SU-DHL-6 (cell line): ENCODE data around the gene LRRN2.
"Not testable (repeated sequence)": the region's sequence is repeated elsewhere in the genome, so short reads cannot be mapped to it uniquely, and the experiment has no call there.

Source experiments
- H2AFZ ChIP-seq: fragments of 200-600 bp; sonication (generic); 2 replicates; pipeline ENCODE4 v1.6.1; 2014; ENCODE audit warnings: low read depth, mild to moderate bottlenecking, moderate library complexity, mixed read lengths, antibody characterized with exemption, low read length; ENCODE audit not compliant: severe bottlenecking
- H3F3A ChIP-seq: fragments of 200-600 bp; shearing (Covaris generic); 2 replicates; pipeline ENCODE4 v1.6.0; 2016; ENCODE audit warnings: antibody characterized with exemption, mild to moderate bottlenecking; ENCODE audit not compliant: insufficient read depth
- H3K27ac ChIP-seq: fragments of 200-600 bp; sonication (generic); 2 replicates; pipeline ENCODE4 v1.5.1; 2016; ENCODE audit warnings: low read depth, mild to moderate bottlenecking, low read length, moderate library complexity, mixed read lengths
- H3K27me3 ChIP-seq: fragments of 200-600 bp; sonication (generic), shearing (Covaris generic); 2 replicates; pipeline ENCODE4 v1.6.0; 2014; ENCODE audit warnings: mild to moderate bottlenecking, low read length
- H3K36me3 ChIP-seq: fragments of 200-600 bp; sonication (generic); 2 replicates; pipeline ENCODE4 v1.6.1; 2014; ENCODE audit warnings: mild to moderate bottlenecking, low read length, mixed read lengths
- H3K4me2 ChIP-seq: fragments of 300-600, 200-600 bp; shearing (Covaris generic), sonication (generic); 2 replicates; pipeline ENCODE4 v1.6.0; 2014; ENCODE audit warnings: low read length, low read depth, mild to moderate bottlenecking; ENCODE audit not compliant: poor library complexity, severe bottlenecking
- H3K4me3 ChIP-seq: fragments of 200-600 bp; sonication (generic); 2 replicates; pipeline ENCODE4 v1.5.1; 2014; ENCODE audit warnings: antibody characterized with exemption, low read length, mild to moderate bottlenecking, mixed read lengths; ENCODE audit not compliant: insufficient read depth, poor library complexity, severe bottlenecking
- H3K79me2 ChIP-seq: fragments of 200-600 bp; sonication (generic); 2 replicates; pipeline ENCODE4 v1.6.1; 2014; ENCODE audit warnings: mild to moderate bottlenecking, low read length, moderate library complexity; ENCODE audit not compliant: insufficient read depth
- H3K9ac ChIP-seq: fragments of 200-600 bp; sonication (generic); 2 replicates; pipeline ENCODE4 v1.7.0; 2014; ENCODE audit warnings: mild to moderate bottlenecking, low read length
- H3K9me2 ChIP-seq: fragments of 200-600 bp; sonication (generic); replicated peaks from 2 replicates; pipeline ENCODE4 v1.6.1; 2014; ENCODE audit warnings: low read length; ENCODE audit not compliant: insufficient read depth
- H3K9me3 ChIP-seq: fragments of 200-600 bp; sonication (generic); 2 replicates; pipeline ENCODE4 v1.6.1; 2014; ENCODE audit warnings: low read length, mixed read lengths; ENCODE audit not compliant: insufficient read depth
- H4K20me1 ChIP-seq: fragments of 200-600 bp; sonication (generic); 2 replicates; pipeline ENCODE4 v1.6.1; 2014; ENCODE audit warnings: low read depth, mild to moderate bottlenecking, antibody characterized with exemption, low read length, moderate library complexity, mixed read lengths
- EZH2phosphoT487 ChIP-seq: fragments of 200-600 bp; sonication (generic), shearing (Covaris generic); conservative IDR thresholded peaks from 2 replicates; pipeline ENCODE4 v1.6.1; 2018; ENCODE audit warnings: mild to moderate bottlenecking, antibody characterized with exemption, low read length, moderate library complexity, mixed read lengths
- TF ChIP-seq, protein P1 (sequence below): fragments of 200-600 bp; sonication (generic); IDR thresholded peaks from one replicate; pipeline ENCODE4 v1.5.1; 2017; ENCODE audit warnings: antibody characterized with exemption, mild to moderate bottlenecking, low read length, moderate library complexity; ENCODE audit not compliant: insufficient read depth, poor library complexity, severe bottlenecking

The LRRN2 gene

DNA sequence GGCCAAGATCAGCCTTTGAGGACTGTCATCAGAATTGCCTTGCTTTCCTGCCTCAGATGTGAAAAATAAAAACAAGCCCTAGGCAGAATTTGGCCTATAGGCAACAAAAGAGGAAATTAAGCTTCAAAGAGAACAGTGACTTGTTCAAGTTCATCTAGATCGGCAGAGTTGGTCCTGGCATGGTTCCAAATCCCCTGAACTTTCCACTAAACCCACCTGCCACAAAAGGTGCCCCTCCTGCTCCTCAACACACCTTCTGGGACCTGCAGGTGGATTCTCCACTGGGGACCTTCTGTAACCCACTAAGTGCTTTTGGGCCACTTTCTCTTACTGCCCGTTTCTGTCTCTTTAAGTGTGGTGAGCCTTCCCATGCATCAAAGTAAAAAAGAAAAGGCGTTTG, 42.5 kb upstream of the LRRN2 start:
- no peak overlapping the region for H3K4me2 ChIP-seq

DNA sequence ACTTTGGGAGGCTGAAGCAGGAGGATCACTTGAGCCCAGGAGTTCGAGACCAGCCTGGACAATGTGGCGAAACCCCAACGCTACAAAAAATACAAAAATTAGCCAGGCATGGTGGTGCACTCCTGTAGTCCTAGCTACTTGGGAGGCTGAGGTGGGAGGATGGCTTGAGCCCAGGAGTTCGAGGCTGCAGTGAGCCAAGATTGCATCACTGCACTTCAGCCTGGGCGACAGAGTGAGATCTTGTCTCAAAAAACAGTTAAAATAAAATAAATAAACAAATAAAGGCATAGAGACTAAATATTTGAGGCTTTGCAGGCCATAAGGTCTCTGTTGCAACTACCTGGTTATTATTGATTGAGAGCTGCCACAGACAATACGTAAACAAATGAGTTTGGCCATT, 41.9 kb upstream of the LRRN2 start:
- not testable (repeated sequence) for H3K27ac ChIP-seq, H3K4me3 ChIP-seq, H3K27me3 ChIP-seq, H3K9ac ChIP-seq, H3F3A ChIP-seq, H4K20me1 ChIP-seq, H3K79me2 ChIP-seq, H3K4me2 ChIP-seq, H2AFZ ChIP-seq, H3K9me2 ChIP-seq, H3K9me3 ChIP-seq, H3K36me3 ChIP-seq

More for the DNA sequence above, 42.5 kb upstream of the LRRN2 start:
- Histone ChIP-seq H3K36me3 (no peaks in the 10 kb centered on the region), H3K27ac (no peak overlapping the region), H3K27me3 (no peaks in the 10 kb centered on the region), H3K9me2 (no peaks in the 10 kb centered on the region), H4K20me1 (no peaks in the 10 kb centered on the region), H3K4me3 (no peak overlapping the region), H3K9ac (no peak overlapping the region), H3K9me3 (no peaks in the 10 kb centered on the region), H3F3A (no peaks in the 10 kb centered on the region), H3K79me2 (no peaks in the 10 kb centered on the region), H2AFZ (no peak overlapping the region)
- TF ChIP-seq, protein P1, sequence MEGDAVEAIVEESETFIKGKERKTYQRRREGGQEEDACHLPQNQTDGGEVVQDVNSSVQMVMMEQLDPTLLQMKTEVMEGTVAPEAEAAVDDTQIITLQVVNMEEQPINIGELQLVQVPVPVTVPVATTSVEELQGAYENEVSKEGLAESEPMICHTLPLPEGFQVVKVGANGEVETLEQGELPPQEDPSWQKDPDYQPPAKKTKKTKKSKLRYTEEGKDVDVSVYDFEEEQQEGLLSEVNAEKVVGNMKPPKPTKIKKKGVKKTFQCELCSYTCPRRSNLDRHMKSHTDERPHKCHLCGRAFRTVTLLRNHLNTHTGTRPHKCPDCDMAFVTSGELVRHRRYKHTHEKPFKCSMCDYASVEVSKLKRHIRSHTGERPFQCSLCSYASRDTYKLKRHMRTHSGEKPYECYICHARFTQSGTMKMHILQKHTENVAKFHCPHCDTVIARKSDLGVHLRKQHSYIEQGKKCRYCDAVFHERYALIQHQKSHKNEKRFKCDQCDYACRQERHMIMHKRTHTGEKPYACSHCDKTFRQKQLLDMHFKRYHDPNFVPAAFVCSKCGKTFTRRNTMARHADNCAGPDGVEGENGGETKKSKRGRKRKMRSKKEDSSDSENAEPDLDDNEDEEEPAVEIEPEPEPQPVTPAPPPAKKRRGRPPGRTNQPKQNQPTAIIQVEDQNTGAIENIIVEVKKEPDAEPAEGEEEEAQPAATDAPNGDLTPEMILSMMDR = no peak
- TF ChIP-seq EZH2phosphoT487 = no peak

DNA sequence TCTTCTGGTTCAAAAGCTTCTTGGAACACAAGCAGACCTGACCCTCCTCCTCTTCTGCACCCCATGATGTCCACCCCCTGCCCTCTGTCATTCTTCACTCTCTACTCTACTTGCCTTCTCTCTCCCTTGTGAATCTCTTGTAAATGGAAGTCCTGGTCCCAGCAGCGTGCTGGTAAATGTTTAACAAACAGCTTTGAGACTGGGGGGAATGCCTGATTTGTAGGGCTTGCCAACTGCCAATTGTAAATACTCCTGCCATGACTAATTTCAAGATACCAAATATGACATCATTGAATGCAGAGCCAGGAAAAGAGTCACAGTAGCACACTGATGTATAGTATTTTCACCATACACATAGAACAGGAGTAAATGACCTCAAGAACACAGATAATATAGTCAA, 40.9 kb upstream of the LRRN2 start:
- Histone ChIP-seq H4K20me1 (no peaks in the 10 kb centered on the region), H3F3A (no peaks in the 10 kb centered on the region), H3K4me2 (no peak overlapping the region), H3K79me2 (no peaks in the 10 kb centered on the region), H3K27ac (no peak overlapping the region), H2AFZ (no peak overlapping the region), H3K4me3 (no peak overlapping the region), H3K27me3 (no peaks in the 10 kb centered on the region), H3K9me2 (no peaks in the 10 kb centered on the region), H3K9ac (no peak overlapping the region), H3K9me3 (no peaks in the 10 kb centered on the region), H3K36me3 (no peaks in the 10 kb centered on the region)
- no peak for TF ChIP-seq EZH2phosphoT487
- TF ChIP-seq, protein P1 = no peak

DNA sequence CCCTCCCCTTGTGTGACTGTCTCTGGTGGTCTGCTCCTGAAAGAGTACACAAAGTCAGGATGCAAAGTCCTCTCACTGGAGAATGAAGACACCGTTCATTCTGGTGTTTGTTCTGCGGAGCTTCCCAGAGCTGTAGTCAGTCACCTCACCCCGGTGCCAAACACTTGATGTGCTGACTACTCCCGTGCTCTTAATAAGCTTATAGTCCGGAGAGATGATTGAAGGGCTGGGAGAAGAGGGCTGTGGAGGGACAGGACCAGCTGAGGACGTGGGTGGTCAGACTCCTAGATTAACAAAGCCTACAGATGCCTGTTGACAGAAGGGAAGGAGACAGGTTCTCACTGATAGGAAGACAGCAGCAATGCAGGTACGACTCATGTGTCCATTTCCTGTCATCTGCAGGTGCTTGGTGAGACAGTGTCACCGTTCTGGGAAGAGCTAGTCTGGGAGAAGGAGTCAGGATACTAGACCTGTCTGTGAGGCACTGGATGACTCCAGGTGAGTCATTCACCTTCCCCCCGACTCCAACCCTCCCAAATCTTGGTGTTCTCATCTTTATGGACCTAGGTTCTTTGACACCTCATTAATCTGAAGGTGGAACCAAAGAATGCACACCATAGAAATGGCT, 40.4 kb upstream of the LRRN2 start:
- no peak overlapping the region for H3K4me2 ChIP-seq
- H3K9ac ChIP-seq = no peak overlapping the region
- TF ChIP-seq EZH2phosphoT487 = no peak
- TF ChIP-seq, protein P1 = no peak
- H3K9me2 ChIP-seq = no peaks in the 10 kb centered on the region
- H2AFZ ChIP-seq = no peak overlapping the region
- H3K27ac ChIP-seq = no peak overlapping the region
- no peaks in the 10 kb centered on the region for H3K79me2 ChIP-seq
- H3K9me3 ChIP-seq = no peaks in the 10 kb centered on the region
- no peaks in the 10 kb centered on the region for H3F3A ChIP-seq
- H4K20me1 ChIP-seq = no peaks in the 10 kb centered on the region
- H3K4me3 ChIP-seq = no peak overlapping the region
- no peaks in the 10 kb centered on the region for H3K36me3 ChIP-seq
- no peaks in the 10 kb centered on the region for H3K27me3 ChIP-seq
